ENCODE measurements around the gene KCNN2. TPM values are rescaled to one million over a fixed set of nuclear protein-coding genes. Genes with fewer than 3 reads are reported as not detected.

KCNN2 gene
- total RNA-seq, 1 experiment from 2014 or later: 11.9 TPM

- no peaks in the 10 kb centered on the region for H3K27me3 Mint-ChIP-seq (ENCODE audit: low read depth)
- ChIA-PET CTCF (no interaction called here), POLR2A (no interaction called here)
- no peak overlapping the region for H3K27ac Mint-ChIP-seq
- H3K4me1 Mint-ChIP-seq: peaks cover 24% of the 10 kb centered on the region
- no peak for DNase-seq (ENCODE audit: low spot score)
- H3K9me3 Mint-ChIP-seq: peaks cover 13% of the 10 kb centered on the region
- no peak for ATAC-seq
- no peak overlapping the region for H3K4me3 Mint-ChIP-seq
- H3K36me3 Mint-ChIP-seq: peaks cover 13% of the 10 kb centered on the region
- TF ChIP-seq JAZF1 (CRISPR knock-in tag; IDR thresholded peaks at IDR 0.05): no peak
- TF ChIP-seq NFYB (CRISPR knock-in tag; conservative IDR thresholded peaks at IDR 0.05; ENCODE audit: low read depth): no peak
- no peak for TF ChIP-seq ZBTB43 (CRISPR knock-in tag; IDR thresholded peaks at IDR 0.05)
- no peak for TF ChIP-seq CTCF (IDR thresholded peaks at IDR 0.05)
- TF ChIP-seq ARID4B (CRISPR knock-in tag; IDR thresholded peaks at IDR 0.05; ENCODE audit: borderline replicate concordance): no peak
- no peak for TF ChIP-seq OVOL2 (CRISPR knock-in tag; IDR thresholded peaks at IDR 0.05; ENCODE audit: borderline replicate concordance)
- TF ChIP-seq JUN (CRISPR knock-in tag; IDR thresholded peaks at IDR 0.05): no peak
- no peak for TF ChIP-seq FOXP1 (CRISPR knock-in tag; IDR thresholded peaks at IDR 0.05; ENCODE audit: borderline replicate concordance)
- no peak for TF ChIP-seq E2F5 (CRISPR knock-in tag; IDR thresholded peaks at IDR 0.05)
- no peak for TF ChIP-seq ZNF532 (CRISPR knock-in tag; IDR thresholded peaks at IDR 0.05; ENCODE audit: borderline replicate concordance)
- no peak for TF ChIP-seq RORB (CRISPR knock-in tag; IDR thresholded peaks at IDR 0.05)
- no peak for TF ChIP-seq CDX4 (CRISPR knock-in tag; IDR thresholded peaks at IDR 0.05; ENCODE audit: borderline replicate concordance)
- no peak for TF ChIP-seq SP1 (CRISPR knock-in tag; conservative IDR thresholded peaks at IDR 0.05)
- TF ChIP-seq SOX15 (CRISPR knock-in tag; IDR thresholded peaks at IDR 0.05): no peak
Observed at GRCh38 chr5:114402206-114402605, 40.3 kb downstream of the KCNN2 start.
